Measurements from ENCODE around the gene EXT2.

EXT2 gene

GRCh38 chr11:44159848-44160721 lies 64.6 kb downstream of the EXT2 start:
- in situ Hi-C loops (cut with MboI; ENCODE audit: low sequenced_read_pairs): no loop called here

- in situ Hi-C loops (cut with MboI; ENCODE audit: low sequenced_read_pairs): no loop called here
Measured at GRCh38 chr11:44162004-44162403, 66.5 kb downstream of the EXT2 start.

- in situ Hi-C loops (cut with MboI; ENCODE audit: low sequenced_read_pairs): no loop called here
Measured at GRCh38 chr11:44162662-44163061, 67.2 kb downstream of the EXT2 start.

GRCh38 chr11:44165432-44165831 lies 70.0 kb downstream of the EXT2 start:
- in situ Hi-C loops (cut with MboI; ENCODE audit: low sequenced_read_pairs): no loop called here

GRCh38 chr11:44167046-44167445 lies 71.6 kb downstream of the EXT2 start:
- in situ Hi-C loops (cut with MboI; ENCODE audit: low sequenced_read_pairs): no loop called here

GRCh38 chr11:44171518-44171917 lies 76.0 kb downstream of the EXT2 start:
- in situ Hi-C loops (cut with MboI; ENCODE audit: low sequenced_read_pairs): no loop called here

GRCh38 chr11:44172966-44173365 lies 77.5 kb downstream of the EXT2 start:
- in situ Hi-C loops (cut with MboI; ENCODE audit: low sequenced_read_pairs): no loop called here

- in situ Hi-C loops (cut with MboI; ENCODE audit: low sequenced_read_pairs): no loop called here
Measured at GRCh38 chr11:44174842-44175241, 79.4 kb downstream of the EXT2 start.

GRCh38 chr11:44176546-44177213 lies 81.2 kb downstream of the EXT2 start:
- in situ Hi-C loops (cut with MboI; ENCODE audit: low sequenced_read_pairs): no loop called here

- in situ Hi-C loops (cut with MboI; ENCODE audit: low sequenced_read_pairs): no loop called here
Measured at GRCh38 chr11:44177905-44178304, 82.4 kb downstream of the EXT2 start.

- in situ Hi-C loops (cut with MboI; ENCODE audit: low sequenced_read_pairs): no loop called here
Measured at GRCh38 chr11:44178381-44178780, 82.9 kb downstream of the EXT2 start.

GRCh38 chr11:44179173-44179572 lies 83.7 kb downstream of the EXT2 start:
- in situ Hi-C loops (cut with MboI; ENCODE audit: low sequenced_read_pairs): no loop called here

- in situ Hi-C loops (cut with MboI; ENCODE audit: low sequenced_read_pairs): no loop called here
Measured at GRCh38 chr11:44180107-44180506, 84.6 kb downstream of the EXT2 start.

- in situ Hi-C loops (cut with MboI; ENCODE audit: low sequenced_read_pairs): no loop called here
Measured at GRCh38 chr11:44185522-44185921, 90.0 kb downstream of the EXT2 start.

GRCh38 chr11:44186321-44186930 lies 90.9 kb downstream of the EXT2 start:
- in situ Hi-C loops (cut with MboI; ENCODE audit: low sequenced_read_pairs): no loop called here

GRCh38 chr11:44188643-44189042 lies 93.2 kb downstream of the EXT2 start:
- in situ Hi-C loops (cut with MboI; ENCODE audit: low sequenced_read_pairs): no loop called here

GRCh38 chr11:44189986-44190882 lies 94.8 kb downstream of the EXT2 start:
- in situ Hi-C loops (cut with MboI; ENCODE audit: low sequenced_read_pairs): no loop called here

GRCh38 chr11:44190883-44191230 lies 95.4 kb downstream of the EXT2 start:
- in situ Hi-C loops (cut with MboI; ENCODE audit: low sequenced_read_pairs): no loop called here

GRCh38 chr11:44191322-44192016 lies 96.0 kb downstream of the EXT2 start:
- in situ Hi-C loops (cut with MboI; ENCODE audit: low sequenced_read_pairs): no loop called here

GRCh38 chr11:44192017-44192385 lies 96.5 kb downstream of the EXT2 start:
- in situ Hi-C loops (cut with MboI; ENCODE audit: low sequenced_read_pairs): no loop called here

All from HL-60/S4 treated with retinoic acid at 250 ng/mL for 4 days and 3 days (cell line).